Ureter (tissue), 1 donor: ENCODE results near the gene TRIM36. TPM values are rescaled to one million over a fixed set of nuclear protein-coding genes. Genes with fewer than 3 reads are reported as not detected.

Source experiments
- total RNA-seq: library from RNA; stranded (reverse); gene quantifications from one replicate; pipeline ENCODE4 v1.2.4, GENCODE V29; 2023
- donor health status: DM: yes; HTN: yes; CAD: no.

The TRIM36 gene
- total RNA-seq, 1 donor from 2014 or later = 0.62 TPM

Other genes with a start within 250 kb of the TRIM36 start
- 49.9 TPM for gene PGGT1B, start 93.0 kb upstream of the TRIM36 start, total RNA-seq
- gene CCDC112, start 126.7 kb upstream of the TRIM36 start, total RNA-seq = 7.4 TPM